OCI-LY3 (cell line): ENCODE results near the gene SLC4A8.

Experiments
- H2AFZ ChIP-seq: fragments of 200-600, 300-600 bp; shearing (Covaris generic); 2 replicates; pipeline ENCODE4 v1.6.0; 2014; ENCODE audit warnings: antibody characterized with exemption, low read depth, low read length
- H3K27ac ChIP-seq: fragments of 200-600, 300-600 bp; sonication (generic); 2 replicates; pipeline ENCODE4 v1.5.1; 2014; ENCODE audit warnings: mild to moderate bottlenecking, low read length, moderate library complexity, mixed read lengths
- H3K27me3 ChIP-seq: fragments of 200-600, 300-600 bp; sonication (generic); 2 replicates; pipeline ENCODE4 v1.6.1; 2014; ENCODE audit warnings: low read depth, low read length, mixed read lengths
- H3K36me3 ChIP-seq: fragments of 200-600, 300-600 bp; sonication (generic); replicated peaks from 2 replicates; pipeline ENCODE3; 2014; ENCODE audit warnings: low read depth, low read length, mixed read lengths
- H3K4me1 ChIP-seq: fragments of 300-600, 200-600 bp; sonication (generic); 2 replicates; pipeline ENCODE4 v1.6.1; 2014; ENCODE audit warnings: low read length, mixed read lengths
- H3K4me2 ChIP-seq: fragments of 200-600, 300-600 bp; sonication (generic); 2 replicates; pipeline ENCODE4 v1.6.1; 2014; ENCODE audit warnings: low read length, mixed read lengths
- H3K4me3 ChIP-seq: fragments of 300-600, 200-600 bp; sonication (generic); 2 replicates; pipeline ENCODE4 v1.5.1; 2014; ENCODE audit warnings: antibody characterized with exemption, mild to moderate bottlenecking, low read length, moderate library complexity
- H3K79me2 ChIP-seq: fragments of 300-600, 200-600 bp; shearing (Covaris generic); 2 replicates; pipeline ENCODE4 v1.6.1; 2014; ENCODE audit warnings: mild to moderate bottlenecking, low read length, mixed read lengths
- H3K9ac ChIP-seq: fragments of 300-600, 200-600 bp; shearing (Covaris generic); 2 replicates; pipeline ENCODE4 v1.6.0; 2014; ENCODE audit warnings: mild to moderate bottlenecking, low read length, moderate library complexity
- H3K9me3 ChIP-seq: fragments of 200-600, 300-600 bp; shearing (Covaris generic); 2 replicates; pipeline ENCODE4 v1.6.1; 2014; ENCODE audit warnings: low read length, mixed read lengths; ENCODE audit not compliant: insufficient read depth
- H4K20me1 ChIP-seq: fragments of 200-600, 300-600 bp; sonication (generic); 2 replicates; pipeline ENCODE4 v1.6.1; 2016; ENCODE audit warnings: low read length, mixed read lengths; ENCODE audit not compliant: insufficient read depth
- CTCF ChIP-seq: fragments of 200-600, 300-600 bp; sonication (generic); IDR thresholded peaks from 2 replicates; pipeline ENCODE4 v1.5.1; 2014; ENCODE audit warnings: antibody characterized with exemption, low read length, low read depth
- EZH2phosphoT487 ChIP-seq: fragments of 200-600 bp; shearing (Covaris generic); IDR thresholded peaks from 2 replicates; pipeline ENCODE4 v1.6.1; 2018; ENCODE audit warnings: antibody characterized with exemption, mixed run types, low read depth

SLC4A8 gene

GRCh38 chr12:51413791-51414190, 10.8 kb upstream of the SLC4A8 start:
- H3K27me3 ChIP-seq, result no peaks in the 10 kb centered on the region
- H3K9me3 ChIP-seq, result no peaks in the 10 kb centered on the region
- no peaks in the 10 kb centered on the region for H3K79me2 ChIP-seq
- no peak overlapping the region for H3K27ac ChIP-seq
- H3K36me3 ChIP-seq, result no peaks in the 10 kb centered on the region
- peaks cover 2% of the 10 kb centered on the region; the same call in 1 of the 2 replicates for H3K4me1 ChIP-seq
- H4K20me1 ChIP-seq, result no peaks in the 10 kb centered on the region
- H2AFZ ChIP-seq, result no peak overlapping the region
- TF ChIP-seq EZH2phosphoT487 (no peak), CTCF (no peak)
- no peak overlapping the region for H3K4me2 ChIP-seq
- H3K9ac ChIP-seq, result no peak overlapping the region
- no peak overlapping the region for H3K4me3 ChIP-seq

GRCh38 chr12:51415931-51416330, 8.7 kb upstream of the SLC4A8 start:
- no peaks in the 10 kb centered on the region for H3K79me2 ChIP-seq
- no peak for TF ChIP-seq EZH2phosphoT487
- TF ChIP-seq CTCF, result no peak
- no peak overlapping the region for H3K27ac ChIP-seq
- H3K4me3 ChIP-seq, result no peak overlapping the region
- H3K9me3 ChIP-seq, result no peaks in the 10 kb centered on the region
- H3K27me3 ChIP-seq, result no peaks in the 10 kb centered on the region
- peaks cover 10% of the 10 kb centered on the region for H3K4me1 ChIP-seq
- no peaks in the 10 kb centered on the region for H4K20me1 ChIP-seq
- H3K9ac ChIP-seq, result no peak overlapping the region
- H3K4me2 ChIP-seq, result no peak overlapping the region
- no peaks in the 10 kb centered on the region for H3K36me3 ChIP-seq
- no peak overlapping the region for H2AFZ ChIP-seq

- no peaks in the 10 kb centered on the region for H4K20me1 ChIP-seq
- no peak overlapping the region for H3K4me2 ChIP-seq
- no peaks in the 10 kb centered on the region for H3K27me3 ChIP-seq
- no peaks in the 10 kb centered on the region for H3K36me3 ChIP-seq
- no peak overlapping the region for H3K4me3 ChIP-seq
- H3K4me1 ChIP-seq, result peaks cover 10% of the 10 kb centered on the region
- TF ChIP-seq EZH2phosphoT487, result no peak
- TF ChIP-seq CTCF, result no peak
- H2AFZ ChIP-seq, result no peak overlapping the region
- no peak overlapping the region for H3K27ac ChIP-seq
- H3K9ac ChIP-seq, result no peak overlapping the region
- H3K79me2 ChIP-seq, result no peaks in the 10 kb centered on the region
- H3K9me3 ChIP-seq, result no peaks in the 10 kb centered on the region
Observed at GRCh38 chr12:51417826-51418225, 6.8 kb upstream of the SLC4A8 start.

GRCh38 chr12:51419425-51420193, 5.0 kb upstream of the SLC4A8 start:
- H3K79me2 ChIP-seq, result no peaks in the 10 kb centered on the region
- no peak overlapping the region for H2AFZ ChIP-seq
- no peaks in the 10 kb centered on the region for H3K27me3 ChIP-seq
- no peak overlapping the region for H3K4me3 ChIP-seq
- peaks cover 15% of the 10 kb centered on the region for H3K4me1 ChIP-seq
- no peak overlapping the region for H3K27ac ChIP-seq
- no peak overlapping the region for H3K4me2 ChIP-seq
- no peaks in the 10 kb centered on the region for H3K9me3 ChIP-seq
- H3K9ac ChIP-seq, result no peak overlapping the region
- H3K36me3 ChIP-seq, result no peaks in the 10 kb centered on the region
- no peak for TF ChIP-seq EZH2phosphoT487
- no peak for TF ChIP-seq CTCF
- no peaks in the 10 kb centered on the region for H4K20me1 ChIP-seq
